GM19397 (cell line): ENCODE results near the gene CMSS1.

Experiments used
- ATAC-seq: cut with Tn5 transposase; IDR thresholded peaks from one replicate; pipeline ENCODE4 v1.9.1; 2021; ENCODE audit warnings: mild to moderate bottlenecking, moderate library complexity; ENCODE audit not compliant: unreplicated experiment

Gene CMSS1

DNA sequence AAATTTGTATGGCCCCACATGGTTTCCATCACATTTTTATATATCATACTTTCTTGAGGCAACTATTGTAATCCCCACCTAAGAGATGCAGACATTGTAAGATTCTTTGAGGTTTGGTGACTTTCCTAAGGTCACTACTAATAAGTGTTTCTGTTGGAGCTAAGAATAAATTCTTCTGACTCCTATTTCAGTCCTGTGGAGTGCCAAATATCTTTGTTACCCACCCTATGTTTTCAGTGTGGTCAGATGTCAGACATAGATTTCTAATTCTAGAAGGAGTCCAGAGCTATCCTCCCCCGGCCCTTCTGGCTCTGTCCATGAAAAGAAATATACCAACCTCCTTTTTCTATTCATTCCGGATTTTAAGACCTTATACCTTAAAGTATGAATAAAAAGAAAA lies 342.9 kb downstream of the CMSS1 start:
- no peak for ATAC-seq

DNA sequence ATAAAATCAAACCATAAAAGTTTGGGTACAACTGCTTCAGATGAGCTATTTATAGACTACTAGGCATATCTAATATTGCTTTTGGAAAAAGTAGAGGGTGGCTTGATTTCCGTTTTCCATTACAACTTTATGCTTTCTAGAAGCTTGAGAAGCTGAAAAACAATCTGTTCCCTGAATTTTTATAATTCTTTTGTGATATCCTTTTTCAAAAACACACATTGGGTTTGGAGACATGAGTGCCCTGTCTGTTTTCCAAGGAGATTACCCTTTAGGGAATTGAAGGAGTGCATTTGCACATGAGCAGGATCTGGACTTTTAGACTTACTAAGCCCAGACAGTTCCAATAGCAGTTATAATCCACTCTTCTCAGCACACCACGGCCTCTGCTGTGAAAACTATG lies 346.1 kb downstream of the CMSS1 start:
- ATAC-seq: no peak

DNA sequence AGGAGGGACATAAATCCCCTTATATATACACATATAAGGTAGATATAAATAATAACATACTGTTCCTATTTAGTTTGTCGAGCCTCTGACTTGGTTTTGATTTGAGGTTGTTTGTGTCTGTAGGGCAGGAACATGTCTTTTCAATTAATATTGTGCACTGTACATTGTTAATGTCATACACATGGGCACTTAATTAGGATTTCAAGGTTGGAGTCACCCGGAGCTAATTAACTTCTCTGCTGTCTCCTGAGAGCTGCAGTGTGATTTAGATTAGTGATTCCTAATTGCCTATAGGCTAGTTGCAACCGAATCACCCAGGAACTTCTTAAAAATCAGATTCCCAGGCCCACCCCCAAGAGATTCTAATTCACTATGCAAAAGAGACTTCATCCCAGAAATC lies 347.1 kb downstream of the CMSS1 start:
- no peak for ATAC-seq

DNA sequence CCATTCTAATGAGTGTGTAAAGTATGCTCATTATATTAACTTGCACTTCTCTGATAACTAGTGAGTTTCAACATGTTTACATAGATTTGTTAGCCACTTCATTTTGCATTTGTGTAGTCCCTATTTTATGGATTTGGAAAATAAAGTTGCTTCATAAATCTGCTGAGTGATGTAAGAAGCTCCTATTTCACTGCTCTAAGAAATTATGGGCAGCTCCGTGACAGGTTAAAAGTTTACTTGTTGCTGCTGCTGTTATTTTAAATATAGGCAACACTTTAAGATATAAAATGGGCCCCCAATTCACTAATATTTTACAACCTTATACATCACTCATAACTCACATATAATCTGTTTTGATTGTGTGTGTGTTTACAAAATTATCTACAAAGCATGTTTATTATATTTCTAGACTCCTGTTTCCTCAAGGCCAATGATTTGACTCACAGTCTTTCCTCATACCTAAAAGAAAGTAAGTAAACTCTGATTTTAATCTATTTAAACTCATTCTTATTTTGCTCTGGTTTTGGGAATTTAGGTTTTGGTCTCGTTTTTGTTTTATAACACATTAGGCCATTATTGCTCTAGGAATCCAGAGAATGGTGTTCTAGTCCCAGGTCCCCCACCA lies 348.4 kb downstream of the CMSS1 start:
- ATAC-seq: no peak

DNA sequence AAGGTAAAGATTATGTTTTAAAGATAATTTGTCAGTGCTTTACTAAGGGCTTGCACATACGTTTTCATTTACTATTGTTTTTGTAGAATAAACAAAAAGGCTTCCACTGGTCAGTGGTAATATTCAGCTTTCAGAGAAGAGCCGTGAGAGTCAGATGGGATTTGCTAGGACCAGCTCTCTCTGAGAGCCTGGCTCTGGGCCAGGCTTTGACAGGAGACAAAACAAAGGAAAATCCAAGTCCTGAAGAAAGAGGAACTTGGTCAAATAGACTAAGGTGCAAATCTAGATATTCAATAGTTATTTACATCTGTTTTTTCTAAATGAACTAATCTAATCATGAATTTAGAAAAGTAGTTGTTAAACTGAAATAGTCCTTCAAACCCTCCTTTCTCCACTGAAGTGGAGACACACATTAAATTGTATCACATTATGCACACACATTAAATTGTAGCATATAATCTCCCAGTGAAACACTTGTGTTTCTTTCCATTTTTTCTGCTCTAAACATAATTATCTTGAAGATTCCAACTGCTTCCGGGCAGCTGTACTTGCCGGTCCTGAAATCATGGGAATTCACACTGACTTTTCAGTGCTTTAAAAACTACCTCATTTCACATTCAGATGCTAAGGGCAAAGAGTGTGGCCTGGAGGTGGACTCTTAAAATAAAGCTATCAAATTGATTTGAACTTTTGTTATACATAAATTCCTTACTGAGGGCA lies 351.7 kb downstream of the CMSS1 start:
- no peak for ATAC-seq

DNA sequence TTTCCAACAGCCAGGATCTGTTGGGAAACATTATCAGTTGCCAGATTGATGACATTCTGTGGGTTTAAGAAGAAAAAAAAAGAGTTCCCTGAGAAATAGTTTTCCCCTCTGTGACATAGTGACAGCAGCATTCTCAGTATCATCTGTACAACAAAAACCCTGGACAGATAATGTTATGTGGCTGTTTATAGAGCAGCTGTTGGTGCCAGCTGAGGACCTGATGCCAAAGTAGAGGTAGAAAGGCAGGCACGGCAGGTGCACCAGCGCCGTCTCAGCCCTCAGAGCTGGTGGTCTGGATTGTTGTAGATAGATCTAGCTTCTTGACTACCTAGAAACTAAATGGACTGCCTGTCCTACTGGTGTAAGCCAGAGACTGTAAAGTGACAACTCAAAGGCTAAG lies 352.8 kb downstream of the CMSS1 start:
- ATAC-seq: no peak

DNA sequence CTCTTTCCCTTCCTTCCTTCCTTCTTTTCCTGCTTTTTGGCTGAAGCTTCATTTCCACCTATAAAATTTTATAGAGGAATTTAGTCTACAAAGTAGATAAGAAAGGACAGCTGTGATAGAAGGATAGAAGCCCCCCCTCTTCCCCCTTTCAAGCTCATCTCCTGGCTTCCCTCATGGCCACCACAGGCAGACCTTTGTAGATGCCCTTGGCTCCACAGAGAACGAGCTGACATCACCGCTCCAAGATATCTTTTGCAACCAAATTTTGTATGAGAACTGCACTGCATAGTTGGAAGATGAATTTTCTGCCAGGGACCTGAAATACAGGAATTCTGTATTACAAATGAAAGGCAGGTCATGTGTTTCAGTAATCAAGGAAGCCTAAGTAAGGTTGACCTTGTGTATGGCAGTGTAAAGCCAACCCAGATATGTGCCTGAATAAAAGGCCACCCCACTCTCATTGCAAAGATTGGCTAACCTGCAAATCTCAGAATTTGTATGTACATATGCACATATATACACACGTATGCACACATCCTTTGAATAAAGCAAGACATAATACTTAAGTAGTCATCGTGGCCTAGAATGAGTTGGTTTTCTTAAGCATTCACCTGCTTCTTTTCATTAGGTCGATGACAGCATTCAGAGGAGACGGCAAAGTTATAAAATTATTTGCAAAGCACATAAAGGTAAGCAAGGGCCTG lies 353.7 kb downstream of the CMSS1 start:
- ATAC-seq: no peak

DNA sequence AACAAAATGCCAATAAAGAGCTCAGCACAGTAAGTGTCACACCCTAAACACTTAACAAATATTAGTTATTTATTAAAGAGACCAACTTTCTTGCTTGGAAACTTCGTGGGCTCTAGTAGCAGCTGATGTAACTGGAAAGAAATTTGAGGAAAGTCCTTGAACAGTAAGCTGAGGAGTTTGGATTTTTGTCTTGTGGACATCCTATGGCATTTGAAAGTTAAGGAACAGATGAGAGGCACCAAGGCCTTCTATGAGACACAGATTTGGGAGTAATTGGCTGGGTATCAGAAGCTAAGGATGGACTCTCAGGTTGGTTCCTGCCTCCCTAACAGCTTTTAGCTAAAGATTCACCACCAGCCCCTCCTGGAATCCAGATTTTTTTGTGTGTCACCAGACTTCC lies 356.3 kb downstream of the CMSS1 start:
- ATAC-seq: no peak

DNA sequence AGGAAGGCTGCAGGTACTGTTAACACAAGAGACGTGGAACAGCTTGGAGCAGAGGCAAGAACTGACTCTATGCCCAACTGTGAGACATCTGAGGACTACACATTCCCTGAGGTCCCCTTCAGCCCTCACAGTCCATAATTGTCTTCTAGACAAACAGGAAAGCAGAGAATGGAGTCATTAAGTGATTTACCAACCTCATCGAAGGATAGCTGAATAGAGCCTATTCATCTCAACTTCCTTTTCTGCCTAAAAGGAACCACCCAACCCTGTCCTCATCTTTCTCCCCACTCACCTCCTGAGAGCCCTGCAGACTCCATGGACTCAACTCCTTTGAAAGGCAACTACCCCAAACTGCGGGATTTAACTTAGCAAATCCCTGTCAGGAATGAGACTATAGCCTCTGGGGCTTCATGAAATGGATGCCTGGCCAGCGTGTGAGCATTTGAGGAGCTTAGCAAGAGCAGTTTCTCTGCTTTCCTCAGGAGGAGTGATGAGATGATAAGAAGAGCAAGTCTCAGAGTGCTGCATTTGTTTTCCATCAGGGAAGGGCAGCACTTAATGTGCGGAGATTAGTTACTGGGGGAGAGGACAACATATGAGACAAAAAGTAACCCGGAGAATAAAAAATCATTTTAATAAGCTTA lies 358.1 kb downstream of the CMSS1 start:
- ATAC-seq: no peak

DNA sequence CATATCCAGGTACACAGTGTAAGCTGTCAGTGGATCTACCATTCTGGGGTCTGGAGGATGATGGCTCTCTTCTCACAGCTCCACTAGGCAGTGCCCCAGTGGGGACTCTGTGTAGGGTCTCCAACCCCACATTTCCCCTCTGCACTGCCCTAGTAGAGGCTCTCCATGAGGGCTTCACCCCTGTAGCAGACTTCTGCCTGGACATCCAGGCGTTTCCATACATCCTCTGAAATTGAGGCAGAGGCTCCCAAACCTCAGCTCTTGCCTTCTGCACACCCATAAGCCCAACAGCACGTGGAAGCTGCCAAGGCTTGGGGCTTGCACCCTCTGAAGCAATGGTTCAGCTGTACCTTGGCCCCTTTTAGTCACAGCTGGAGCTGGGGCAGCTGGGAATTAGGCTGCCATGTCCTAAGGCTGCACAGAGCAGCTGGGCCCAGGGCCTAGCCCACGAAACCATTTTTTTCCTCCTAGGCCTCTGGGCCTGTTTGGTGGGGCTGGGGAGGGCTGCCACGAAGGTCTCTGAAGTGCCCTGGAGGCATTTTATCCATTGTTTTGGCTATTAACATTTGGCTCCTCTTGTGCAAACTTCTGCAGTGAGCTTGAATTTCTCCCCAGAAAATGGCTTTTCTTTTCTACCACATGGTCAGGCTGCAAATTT lies 362.2 kb downstream of the CMSS1 start:
- ATAC-seq: no peak

DNA sequence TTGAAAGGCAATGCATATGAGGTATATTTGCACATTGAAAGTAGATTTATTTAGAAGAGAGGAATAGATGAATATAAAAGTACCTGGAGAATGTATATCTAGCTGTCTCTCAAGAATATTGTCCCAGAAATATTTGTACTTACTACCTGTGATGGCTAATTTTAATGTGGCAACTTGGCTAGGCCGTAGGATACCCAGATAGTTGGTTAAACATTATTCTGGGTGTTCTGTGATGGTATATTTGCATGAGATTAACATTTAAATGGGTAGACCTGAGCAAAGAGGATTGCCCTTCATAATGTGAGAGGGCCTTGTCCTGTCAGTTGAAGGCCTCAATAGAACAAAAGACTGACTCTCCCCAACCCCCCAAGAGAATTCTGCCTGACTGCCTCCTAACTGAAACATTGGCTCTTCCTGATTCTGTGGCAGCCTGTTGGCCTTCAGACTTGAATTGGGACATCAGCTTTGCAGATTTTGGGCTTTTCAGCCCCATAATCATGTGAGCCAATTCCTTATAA lies 366.0 kb downstream of the CMSS1 start:
- ATAC-seq: no peak

DNA sequence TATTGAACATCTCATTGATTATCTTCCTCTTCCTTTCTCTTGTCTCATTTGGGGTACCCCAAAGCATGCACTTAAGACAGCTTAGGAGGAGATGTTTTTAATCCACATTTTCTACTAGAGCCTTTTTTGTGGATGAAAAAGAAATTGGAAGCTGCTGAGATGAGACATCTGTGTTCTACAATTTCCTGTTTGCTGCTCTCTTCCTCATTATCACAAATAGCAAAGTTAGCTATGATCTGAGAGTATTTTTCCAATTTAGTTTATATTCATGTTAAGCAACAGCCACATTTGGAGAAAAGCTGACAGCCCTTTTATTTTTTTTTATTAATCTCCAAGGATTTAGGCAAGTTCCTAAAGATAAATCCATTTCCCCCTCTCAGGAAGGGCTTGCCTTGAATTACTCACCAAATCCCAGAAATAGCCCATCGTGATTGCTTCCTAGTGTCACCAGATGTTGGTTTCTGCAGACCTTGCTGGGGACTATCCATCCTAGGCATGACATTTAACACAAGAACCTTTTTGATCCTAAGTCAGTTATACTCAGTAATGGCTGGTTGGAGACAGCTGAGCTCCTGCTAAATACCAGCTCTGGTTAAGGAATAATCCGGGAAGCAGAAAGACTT lies 367.4 kb downstream of the CMSS1 start:
- no peak for ATAC-seq

DNA sequence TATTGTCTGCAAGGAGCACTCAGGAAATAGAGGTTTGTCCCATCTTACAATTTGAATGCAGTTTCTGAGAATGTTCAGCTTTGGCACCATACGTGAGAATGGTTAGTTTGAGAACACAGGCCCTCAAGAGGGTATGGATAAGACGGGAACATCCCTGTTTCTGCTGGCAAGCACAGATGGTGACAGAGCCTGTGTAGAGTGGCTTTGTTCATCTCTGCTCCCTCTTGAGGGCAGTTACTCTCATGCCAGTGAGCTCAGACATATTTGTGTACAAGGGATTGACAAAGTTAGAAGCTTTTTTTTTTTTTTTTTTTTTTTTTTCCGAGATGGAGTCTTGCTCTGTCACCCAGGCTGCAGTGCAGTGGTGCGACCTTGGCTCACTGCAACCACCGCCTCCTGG lies 368.2 kb downstream of the CMSS1 start:
- ATAC-seq: no peak

DNA sequence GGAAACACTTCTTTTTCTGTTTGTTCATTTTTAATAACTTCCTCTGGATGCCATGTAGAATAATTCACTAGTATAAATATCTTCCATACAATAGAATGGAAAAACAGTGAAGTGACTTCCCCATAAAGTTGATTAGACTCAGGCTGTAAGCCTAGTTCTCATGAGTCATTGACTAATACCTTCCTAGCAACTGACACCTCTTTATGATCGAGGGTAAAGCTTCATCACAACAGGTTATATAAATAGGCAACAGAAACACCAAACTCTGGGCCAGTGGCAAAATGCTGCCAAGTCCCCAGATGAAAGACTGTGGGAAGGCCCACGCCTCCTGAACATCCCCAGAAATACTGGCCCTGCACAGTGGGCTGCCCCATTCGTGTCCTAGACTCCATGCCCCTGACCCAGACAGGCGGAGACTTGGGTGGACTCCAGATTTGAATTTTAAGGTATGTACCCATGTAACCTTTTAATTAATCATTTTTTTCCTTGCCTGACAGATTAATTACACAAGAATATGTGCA lies 371.8 kb downstream of the CMSS1 start:
- ATAC-seq: no peak

DNA sequence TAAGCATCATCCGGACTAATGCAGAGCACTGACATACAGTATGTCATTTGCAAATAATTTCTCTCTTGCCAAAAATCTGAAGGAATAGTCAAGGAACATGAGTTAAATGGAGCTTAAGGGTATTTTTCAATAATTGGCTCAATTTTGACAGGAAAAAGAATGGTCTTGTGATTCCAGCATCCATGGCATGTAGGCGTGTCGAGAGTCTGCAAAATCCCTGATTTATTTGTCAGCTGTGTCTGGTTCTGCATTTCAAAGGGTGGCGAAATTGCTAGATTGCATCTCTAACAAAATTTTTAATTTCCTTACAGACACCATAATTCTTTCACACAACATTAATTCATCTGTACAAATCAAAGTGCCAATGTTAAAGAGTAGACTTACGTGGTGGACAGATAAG lies 377.7 kb downstream of the CMSS1 start:
- no peak for ATAC-seq

DNA sequence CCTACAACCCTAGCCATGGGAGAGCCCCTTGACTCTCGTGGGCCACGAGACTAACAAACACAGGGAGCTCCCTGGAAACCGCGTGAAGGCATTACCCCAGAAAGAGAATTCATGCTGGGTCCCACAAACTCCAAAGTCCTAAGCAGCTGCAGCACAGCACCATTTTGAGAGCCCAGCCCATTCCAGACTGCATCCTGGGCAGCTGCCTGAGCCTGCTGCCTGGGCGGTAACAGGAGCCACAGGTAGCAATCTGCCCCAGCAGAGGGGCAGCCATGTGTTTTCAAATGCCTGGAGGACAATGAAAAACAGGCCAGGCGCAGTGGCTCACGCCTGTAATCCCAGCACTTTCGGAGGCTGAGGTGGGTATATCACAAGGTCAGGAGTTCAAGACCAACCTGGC lies 380.2 kb downstream of the CMSS1 start:
- ATAC-seq: no peak

DNA sequence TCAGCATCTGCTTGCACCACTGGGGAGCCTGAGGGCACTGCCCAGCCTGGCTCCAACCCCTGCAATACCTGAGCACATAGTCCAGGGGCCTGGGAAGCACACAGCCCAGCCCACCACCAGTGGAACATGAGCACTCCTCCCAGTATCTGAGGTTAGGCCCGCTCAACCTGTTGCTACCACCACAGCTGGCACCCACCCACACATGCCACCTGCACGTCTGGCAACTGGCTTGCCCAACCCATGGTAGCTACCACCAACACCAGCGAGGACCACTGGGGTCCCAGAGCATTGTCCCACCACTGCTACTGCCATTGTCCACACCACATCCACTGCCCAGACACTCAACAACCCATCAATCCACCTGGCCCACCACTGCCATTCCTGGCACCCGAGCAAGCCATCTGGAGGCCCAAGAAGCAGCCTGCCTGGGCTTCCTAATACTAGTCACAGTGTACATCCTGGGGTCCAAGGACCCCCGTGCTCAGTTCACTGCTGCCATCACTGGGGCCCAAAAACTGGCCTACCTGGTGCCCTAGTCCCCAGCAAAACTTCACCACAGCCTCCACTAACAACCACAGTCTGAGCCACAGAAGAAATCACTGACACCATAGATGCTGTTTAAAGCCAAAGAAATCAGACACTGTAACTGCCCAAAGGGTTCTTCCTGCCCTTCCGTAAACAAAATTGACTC lies 381.1 kb downstream of the CMSS1 start:
- no peak for ATAC-seq

DNA sequence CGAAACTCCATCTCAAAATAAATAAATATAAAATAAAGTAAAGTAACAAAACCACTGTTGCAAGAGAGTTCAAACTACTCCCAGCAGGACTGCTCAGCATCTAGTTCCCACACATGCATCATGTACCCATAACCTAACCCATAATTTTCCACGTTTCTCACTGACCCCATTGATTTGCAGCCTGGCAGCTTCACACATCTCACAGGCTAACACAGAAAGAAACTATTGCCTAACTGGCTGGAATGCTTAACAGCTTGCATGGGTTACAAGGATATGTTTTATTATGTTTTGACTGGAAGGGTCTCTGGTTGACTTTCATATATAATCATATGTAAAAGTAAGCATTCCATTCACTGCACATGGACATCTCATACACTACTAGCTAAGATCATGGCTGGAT lies 387.5 kb downstream of the CMSS1 start:
- ATAC-seq: no peak

DNA sequence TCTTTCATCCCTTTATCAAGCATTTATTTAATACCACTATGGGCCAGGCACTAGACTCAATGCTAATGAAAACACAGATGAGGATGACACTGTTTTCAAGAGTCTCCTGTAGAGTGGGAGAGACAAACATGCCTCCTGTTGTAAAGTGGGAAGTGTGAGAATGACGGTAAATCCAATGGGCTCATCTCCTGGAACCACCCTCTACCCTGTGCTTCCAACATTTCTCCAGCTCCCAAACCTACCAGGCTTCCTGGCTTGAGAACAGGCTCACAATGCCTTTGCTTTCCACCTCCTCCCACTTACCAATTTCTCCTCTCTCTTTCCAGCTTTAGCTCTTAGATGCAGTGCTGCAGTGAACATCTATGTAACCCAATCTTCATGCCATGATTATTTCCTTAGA lies 389.0 kb downstream of the CMSS1 start:
- ATAC-seq: no peak

DNA sequence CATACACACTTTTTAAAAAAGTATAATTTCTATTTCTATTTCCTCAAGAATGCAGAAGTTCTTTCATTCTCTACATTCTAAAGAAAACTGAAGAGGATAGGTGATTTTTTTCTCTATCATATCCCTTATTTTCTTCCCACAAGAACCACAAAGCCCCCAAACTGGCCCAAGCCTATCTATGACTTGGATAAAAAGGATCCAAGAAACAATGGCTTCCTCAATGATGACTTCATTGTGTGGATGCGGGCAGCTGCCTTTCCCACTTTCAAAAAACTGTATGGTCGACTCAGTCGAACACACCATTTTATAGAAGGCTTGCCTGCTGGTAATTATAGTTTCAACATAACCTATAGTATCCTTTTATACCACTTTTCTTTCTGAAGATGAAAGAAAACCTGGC lies 390.2 kb downstream of the CMSS1 start:
- no peak for ATAC-seq
